ENCODE measurements around the gene CDK18.

The CDK18 gene

DNA sequence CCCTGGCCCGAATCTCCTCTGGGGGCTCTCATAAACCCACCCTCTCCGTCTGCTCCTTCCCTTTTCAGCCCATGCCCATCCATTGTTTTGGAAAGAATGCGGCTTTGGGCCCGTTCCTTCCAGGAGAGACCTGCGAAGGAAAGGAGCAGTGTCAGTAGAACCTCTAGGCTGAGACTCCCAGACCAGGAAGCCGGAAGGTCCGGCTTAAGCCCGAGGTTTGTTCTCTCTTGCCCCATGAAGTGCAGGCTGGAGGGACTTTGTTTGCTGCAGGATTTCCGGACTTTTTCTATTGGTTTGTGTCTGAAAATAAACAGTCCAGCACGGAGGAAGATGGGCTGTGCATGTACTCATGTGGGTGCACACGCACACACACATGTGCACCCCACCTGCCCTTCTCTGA, 77.6 kb downstream of the CDK18 start:
- H3K9me3 Mint-ChIP-seq, result no peaks in the 10 kb centered on the region
- DNase-seq, result no peak
- H3K4me1 Mint-ChIP-seq, result peaks cover 12% of the 10 kb centered on the region
- TF ChIP-seq, protein P1, sequence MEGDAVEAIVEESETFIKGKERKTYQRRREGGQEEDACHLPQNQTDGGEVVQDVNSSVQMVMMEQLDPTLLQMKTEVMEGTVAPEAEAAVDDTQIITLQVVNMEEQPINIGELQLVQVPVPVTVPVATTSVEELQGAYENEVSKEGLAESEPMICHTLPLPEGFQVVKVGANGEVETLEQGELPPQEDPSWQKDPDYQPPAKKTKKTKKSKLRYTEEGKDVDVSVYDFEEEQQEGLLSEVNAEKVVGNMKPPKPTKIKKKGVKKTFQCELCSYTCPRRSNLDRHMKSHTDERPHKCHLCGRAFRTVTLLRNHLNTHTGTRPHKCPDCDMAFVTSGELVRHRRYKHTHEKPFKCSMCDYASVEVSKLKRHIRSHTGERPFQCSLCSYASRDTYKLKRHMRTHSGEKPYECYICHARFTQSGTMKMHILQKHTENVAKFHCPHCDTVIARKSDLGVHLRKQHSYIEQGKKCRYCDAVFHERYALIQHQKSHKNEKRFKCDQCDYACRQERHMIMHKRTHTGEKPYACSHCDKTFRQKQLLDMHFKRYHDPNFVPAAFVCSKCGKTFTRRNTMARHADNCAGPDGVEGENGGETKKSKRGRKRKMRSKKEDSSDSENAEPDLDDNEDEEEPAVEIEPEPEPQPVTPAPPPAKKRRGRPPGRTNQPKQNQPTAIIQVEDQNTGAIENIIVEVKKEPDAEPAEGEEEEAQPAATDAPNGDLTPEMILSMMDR (IDR thresholded peaks at IDR 0.05), result no peak
- H3K36me3 Mint-ChIP-seq (ENCODE audit: low read depth), result no peaks in the 10 kb centered on the region
- no peak overlapping the region for H3K4me3 Mint-ChIP-seq
- peaks cover 43% of the 10 kb centered on the region for H3K27me3 Mint-ChIP-seq (ENCODE audit: low read depth, poor library complexity)
- no peak overlapping the region for H3K27ac Mint-ChIP-seq
